Activated T-helper 9 cell treated with anti-CD3 and anti-CD28 coated beads, Interleukin-2, amount 50 U/mL, for 16 hours (primary cell): ENCODE data around the gene OR8B12.
"Not testable (repeated sequence)": the region's sequence is repeated elsewhere in the genome, so short reads cannot be mapped to it uniquely, and the experiment has no call there.

Experiments used
- DNase-seq: peaks from one replicate; pipeline ENCODE4 v3.0.0-alpha.2; 2020; ENCODE audit warnings: low read depth

The OR8B12 gene

DNA sequence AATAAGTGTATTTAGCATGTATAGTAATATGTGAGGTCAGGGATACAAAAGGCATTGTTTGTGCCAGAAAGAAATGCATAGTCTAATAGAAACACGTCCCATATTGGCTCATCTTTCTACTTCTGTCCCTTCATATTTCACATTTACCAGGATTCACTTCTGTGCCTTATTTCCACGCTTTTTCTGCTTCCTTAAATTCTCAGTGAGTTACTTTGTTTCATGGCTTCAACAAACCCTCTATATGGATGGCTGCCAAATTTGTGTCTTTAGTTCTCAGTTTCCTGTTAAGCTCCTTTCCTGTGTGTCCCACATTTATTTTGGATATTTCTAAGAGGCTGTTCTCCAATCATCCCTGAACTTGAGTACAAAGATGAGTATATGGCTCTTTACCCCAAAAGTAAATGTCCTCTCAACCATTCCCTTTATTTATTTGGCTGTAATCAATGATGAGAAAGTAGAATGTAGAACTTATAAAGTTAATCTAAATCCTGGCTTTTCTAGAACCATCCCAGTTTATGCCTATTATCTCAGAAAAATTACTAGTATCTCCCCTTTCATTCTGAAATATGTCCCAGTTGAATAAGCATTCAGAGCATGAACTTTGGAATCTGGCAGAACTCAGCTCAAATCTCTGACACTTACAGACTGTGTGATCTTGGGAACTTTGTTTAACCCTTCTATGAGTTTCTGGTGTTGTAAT is 23.5 kb downstream of the OR8B12 start:
- no peak for DNase-seq

DNA sequence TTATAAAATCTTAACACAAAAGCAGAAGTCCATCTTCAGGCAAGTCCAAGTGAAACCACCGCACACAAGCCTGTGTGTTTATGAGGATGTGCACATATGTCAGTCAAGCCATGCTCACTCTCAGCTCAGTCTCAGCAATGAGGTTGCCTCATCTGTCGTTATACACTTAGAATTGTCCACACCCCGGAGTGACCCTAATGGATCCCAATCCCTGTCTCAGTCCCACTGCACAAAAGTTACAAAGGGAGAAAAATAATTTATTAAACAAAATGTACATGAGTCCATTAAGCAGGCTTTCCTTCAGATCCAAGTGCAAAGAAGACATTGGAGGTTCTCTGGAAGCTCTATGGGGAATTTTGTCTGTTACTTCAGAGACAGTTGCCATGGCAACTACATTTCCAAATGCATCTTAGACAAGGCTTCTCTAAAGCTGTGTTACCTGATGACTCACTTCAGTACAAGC is 24.4 kb downstream of the OR8B12 start:
- DNase-seq, result no peak

DNA sequence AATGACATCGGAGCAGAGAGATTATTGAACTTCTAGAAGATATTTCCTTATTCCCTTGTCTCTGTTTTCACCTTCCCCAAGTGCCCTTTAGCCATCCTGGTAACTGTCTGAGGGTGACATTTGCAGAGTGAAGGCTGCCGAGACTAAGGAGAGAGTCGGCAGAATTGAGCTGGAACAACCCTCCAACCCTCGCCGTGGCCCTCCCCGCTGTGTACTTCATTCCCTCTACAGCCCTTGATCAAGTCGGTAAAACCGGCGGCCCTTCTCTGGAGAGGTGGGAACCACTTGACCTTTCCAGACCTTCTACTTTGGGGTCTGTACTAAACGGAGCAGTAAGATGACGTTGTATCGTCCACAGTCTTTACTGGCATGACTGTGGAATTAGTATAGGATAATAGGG is 26.1 kb downstream of the OR8B12 start:
- no peak for DNase-seq

DNA sequence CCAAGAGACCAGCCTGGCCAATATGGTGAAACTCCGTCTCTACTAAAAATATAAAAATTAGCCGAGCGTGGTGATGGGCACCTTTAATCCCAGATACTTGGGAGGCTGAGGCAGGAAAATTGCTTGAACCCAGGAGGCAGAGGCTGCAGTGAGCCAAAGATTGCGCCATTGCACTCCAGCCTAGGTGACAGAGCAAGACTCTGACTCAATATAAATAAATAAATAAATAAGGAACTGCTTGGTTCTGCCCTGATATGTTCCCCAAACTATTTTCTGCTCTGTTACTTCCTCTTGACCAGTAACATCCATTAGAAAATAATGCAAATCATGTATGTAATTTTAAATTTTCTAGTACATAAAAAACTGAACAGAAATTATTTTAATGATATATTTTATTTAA is 28.8 kb downstream of the OR8B12 start:
- not testable (repeated sequence) for DNase-seq

DNA sequence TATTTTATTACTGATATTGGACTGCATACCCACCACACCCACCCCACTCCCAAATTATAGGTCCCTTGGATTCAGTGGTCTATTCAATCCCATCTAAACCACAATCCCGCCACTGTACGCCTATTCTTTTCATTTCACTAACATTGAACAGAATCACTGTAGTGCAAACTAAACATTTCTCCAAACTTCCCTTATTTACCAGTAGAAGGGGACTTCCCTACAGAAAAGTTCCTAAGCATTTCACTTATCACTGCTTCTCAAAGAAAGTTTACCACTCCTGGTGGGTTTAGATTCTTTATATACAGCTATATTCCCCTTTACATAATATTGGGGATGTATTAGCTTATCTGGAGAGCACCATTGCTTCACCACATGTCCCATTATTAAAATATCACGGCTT is 29.3 kb downstream of the OR8B12 start:
- no peak for DNase-seq

DNA sequence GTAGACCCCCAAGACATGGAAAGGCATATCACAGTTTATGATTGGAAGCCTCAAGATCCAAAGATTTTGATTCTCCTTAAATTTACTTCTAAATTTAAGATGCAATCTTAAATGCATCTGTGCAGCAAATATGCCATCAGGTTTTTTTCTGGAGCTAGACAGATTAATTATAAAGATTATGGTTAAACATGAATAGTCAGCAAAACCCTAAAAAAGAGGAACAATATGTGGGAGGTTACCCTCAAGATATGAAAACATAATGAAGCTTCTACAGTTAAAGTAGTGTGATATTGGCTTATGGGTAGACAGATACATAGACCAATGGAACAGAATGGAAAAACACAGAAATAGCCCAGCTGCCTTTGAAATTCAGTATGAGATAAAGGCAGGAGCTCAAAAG is 31.7 kb downstream of the OR8B12 start:
- no peak for DNase-seq

DNA sequence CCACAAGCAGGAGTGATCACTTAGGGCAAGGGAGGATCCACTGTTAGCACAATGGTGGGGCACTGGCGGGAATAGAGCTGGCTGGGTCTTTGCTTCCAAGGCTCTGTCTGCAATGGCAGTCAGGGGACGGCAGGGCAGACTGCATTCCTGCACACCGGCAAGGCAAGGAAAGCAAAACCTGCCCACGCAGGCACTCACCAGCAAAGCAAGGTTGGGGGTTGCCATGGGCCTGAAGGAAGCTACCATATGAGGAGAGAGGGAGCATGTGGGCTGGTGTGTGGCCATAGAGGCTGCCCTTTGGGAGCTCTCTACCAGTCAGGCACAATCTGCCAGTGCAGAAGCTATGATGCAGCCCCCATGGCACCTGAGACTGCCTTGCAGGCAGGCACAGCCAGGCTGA is 33.2 kb downstream of the OR8B12 start:
- DNase-seq, result no peak

DNA sequence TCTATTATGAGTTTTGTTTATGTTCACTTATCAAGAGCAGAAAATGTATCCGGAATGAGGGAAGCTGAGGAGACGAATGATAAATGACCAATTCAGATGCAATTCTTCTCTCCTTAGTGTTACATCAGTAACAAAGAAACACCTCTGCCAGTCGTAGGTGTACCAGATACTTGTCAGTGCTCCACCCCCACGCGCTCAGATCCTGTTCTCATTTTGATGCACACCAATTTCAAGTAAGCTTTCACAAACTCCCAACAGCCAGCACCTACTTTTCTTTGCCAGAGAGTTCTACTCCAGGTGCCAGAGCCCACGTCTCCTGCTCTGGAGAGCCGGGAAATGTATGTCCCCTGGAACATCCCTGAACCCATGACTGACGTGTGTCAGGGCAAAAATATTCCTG is 43.7 kb downstream of the OR8B12 start:
- no peak for DNase-seq

DNA sequence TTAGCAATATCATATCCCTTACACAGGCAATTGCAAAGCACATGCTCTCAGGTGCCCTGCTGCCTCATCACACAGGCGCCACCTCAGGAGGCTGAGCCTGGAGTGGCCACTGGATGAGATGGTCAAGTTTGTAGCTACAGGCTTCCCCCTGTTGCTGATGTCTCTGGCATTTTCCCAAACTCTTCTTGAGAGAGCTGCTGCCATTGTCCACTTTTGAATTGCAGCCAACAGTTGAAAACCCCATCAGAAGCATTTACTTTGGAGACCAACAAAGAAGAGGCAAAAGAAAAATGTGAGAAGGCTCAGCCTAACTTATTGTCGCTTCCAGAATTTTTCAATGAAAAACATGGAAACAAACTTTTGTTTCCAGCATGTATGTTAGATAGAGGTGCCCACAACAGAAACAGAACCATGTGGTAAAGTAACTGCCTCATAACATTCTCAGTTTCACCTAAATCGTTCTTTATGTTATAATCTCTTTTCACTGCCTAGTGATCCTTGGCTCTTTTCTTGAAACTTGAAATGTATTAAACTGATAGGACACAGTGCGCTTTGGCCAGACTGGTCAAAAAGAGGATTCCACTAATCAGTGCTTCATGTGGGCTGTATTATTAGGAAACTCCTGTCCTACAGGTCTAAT is 50.3 kb downstream of the OR8B12 start:
- DNase-seq, result no peak
